ENCODE measurements around the gene UMAD1.
"Not testable (repeated sequence)": the region's sequence is repeated elsewhere in the genome, so short reads cannot be mapped to it uniquely, and the experiment has no call there.

UMAD1 gene

DNA sequence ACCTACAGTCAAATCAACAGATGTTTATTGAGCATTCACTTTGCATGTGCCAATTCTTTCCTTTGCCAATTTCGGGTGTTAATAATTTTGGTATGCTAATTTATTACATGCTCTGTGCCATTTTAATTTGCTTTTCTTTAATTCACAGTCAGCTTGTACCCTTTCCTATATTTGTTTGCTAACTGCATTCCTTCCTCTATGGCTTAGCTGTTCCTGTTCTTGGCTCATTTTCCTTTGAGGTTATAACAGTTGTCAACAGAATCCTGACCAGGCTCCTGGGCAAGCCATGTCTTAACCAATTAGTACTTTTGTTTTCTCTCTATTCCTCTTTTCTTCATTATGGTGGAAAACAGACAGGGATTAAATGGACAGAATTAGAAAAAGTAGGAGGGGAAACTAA, 151.5 kb downstream of the UMAD1 start:
- in situ Hi-C loops (cut with HindIII; ENCODE audit: low sequenced_read_pairs), result no loop called here

DNA sequence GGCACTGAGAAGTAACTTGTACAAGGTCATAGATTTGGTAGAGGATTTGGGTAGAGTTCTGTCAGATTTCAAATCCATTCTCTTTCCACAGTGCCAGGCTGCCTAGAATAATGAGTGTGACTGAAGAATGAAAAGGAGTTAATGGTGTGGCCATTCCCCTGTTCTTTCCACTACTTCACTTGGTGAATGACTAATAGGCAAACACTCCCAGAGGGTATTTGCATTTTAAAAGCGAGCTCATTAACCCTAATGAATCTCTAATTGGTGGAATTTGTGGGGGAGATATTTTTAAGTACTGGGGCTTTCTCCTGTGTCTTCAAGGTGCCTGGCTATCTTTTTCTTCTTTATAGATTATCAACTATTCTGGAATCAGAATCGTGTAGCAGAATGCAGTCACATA, 152.7 kb downstream of the UMAD1 start:
- in situ Hi-C loops (cut with HindIII; ENCODE audit: low sequenced_read_pairs), result no loop called here

DNA sequence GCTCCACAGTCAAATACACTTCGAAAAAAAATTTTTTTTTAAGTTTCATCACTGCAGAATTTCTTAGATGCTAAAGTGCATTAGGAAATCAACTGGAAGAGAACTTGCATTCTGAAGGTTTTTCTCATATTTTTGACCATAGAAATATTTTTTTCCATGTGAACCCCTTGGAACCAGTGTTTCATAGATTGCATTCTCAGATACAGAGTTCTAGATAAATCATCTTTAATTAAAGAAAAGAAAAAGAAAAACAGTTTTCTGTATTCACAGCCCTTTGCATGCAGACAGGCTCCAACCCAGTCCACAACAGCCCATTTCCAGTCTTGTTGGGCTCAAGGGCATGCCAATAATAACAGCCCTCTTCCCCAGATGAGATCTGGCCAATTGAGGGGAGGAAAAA, 153.4 kb downstream of the UMAD1 start:
- in situ Hi-C loops (cut with HindIII; ENCODE audit: low sequenced_read_pairs), result no loop called here

DNA sequence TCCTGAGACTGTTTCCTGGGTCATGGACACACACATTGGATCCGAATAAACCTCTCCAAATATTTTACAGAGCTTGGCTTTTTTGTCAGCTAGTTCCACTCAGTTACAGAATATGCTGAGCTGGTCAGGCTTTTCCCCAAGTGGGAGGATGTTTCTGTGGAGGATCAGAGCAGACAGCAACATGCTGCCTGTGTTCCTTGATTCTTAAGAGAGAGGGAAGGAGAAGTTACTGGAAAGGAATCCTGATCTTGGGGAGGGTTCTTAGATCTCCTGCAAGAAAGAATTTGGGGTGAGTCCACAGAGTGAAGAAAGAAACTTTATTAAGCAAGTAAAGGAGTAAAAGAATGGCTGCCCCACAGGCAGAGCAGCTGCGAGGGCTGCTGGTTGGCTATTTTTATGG, 154.7 kb downstream of the UMAD1 start:
- in situ Hi-C loops (cut with HindIII; ENCODE audit: low sequenced_read_pairs), result no loop called here

DNA sequence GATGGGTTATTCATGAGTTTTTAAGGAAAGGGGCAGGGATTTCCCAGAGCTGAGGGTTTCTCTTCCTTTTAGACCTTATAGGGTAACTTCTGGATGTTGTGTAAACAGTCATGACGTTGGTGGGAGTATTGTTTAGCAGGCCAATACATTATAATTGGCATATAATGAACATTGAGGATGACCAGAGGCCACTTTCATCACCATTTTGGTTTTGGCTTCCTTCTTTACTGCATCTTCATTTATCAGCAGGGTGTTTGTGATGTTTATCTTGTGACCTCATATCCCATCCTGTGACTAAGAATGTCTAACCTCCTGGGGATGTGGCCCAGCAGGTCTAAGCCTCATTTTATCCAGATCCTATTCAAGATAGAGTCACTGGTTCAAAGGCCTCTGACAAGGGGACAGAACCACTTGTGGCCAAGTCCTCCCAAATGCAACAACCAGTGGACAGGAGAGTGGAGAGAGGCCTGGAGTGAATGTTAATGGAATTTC, 155.1 kb downstream of the UMAD1 start:
- in situ Hi-C loops (cut with HindIII; ENCODE audit: low sequenced_read_pairs), result no loop called here

DNA sequence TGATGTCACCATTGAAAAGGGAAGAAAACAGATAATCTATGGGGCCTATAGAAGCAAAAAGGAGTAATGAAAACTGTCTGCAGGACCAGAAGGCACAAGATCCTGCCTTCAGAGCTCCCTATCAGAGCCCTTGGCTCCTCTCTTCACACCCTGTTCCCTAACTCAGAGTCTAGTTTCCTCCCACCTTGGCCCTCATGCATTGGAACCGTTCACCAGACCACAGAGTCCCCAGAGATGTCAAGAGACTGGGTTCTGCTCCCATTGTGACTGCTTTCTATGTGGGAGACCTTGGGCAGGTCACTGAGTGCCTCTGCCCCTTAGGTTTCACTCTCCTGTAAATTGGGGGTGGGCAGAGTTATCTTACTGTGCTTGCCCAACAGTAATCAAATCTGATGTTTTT, 158.0 kb downstream of the UMAD1 start:
- in situ Hi-C loops (cut with HindIII; ENCODE audit: low sequenced_read_pairs), result no loop called here

DNA sequence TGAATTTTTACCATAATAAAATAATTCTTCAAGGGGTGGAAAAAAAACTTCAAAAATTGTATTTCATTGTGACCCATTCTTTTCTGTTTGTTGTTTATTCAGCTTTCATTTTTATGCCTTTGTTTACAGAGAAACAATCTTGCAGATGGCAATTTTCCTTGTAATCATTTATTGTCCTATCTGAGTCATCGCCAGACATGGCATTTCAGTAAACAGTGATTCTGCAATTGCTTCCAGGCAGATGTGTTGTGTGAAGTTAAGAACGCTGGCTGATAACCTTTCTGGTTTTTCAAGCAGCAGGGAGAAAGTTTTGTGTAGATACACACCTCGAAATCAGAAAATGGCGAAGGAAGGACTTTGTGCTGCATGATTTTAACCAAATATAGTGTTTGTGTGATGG, 158.6 kb downstream of the UMAD1 start:
- in situ Hi-C loops (cut with HindIII; ENCODE audit: low sequenced_read_pairs), result no loop called here

DNA sequence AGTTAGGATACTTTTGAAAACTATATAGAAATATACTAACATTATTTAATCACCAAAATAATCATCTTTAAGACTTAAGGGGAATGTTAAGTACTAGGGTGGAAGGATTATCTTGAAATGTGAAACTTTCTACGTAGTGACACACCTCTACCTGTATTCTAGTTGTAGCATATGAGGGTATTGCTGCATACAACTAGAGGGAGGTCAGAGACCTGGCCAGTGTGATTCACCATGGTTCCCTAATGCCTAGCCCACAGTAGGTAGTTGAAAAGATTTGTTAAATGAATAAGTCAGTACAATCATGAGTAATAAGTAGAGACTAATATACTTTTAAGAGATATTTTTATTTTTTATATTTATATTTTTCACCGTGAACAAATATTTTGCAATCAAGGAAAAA, 162.0 kb downstream of the UMAD1 start:
- in situ Hi-C loops (cut with HindIII; ENCODE audit: low sequenced_read_pairs), result no loop called here

DNA sequence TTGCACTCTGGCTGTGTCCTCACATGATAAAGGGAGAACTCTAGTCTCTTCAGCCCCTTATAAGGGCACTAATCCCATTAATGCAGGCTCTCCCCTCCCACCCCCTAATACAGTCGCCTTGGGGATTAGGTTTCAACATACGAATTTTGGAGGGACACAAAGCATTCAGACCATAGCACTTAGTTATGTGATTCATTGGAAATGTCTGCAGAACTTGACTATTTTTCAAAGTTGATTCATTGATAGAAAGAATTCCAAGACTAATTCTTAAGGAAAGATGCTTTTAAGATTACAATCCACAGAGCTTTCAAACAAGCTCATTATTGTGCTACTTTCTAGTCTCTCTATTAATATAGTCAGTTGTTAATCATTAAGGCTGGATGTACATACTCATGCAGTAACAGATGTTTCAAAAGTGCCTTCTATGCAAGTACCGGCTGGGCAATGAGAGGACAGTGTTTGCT, 163.2 kb downstream of the UMAD1 start:
- in situ Hi-C loops (cut with HindIII; ENCODE audit: low sequenced_read_pairs), result no loop called here

DNA sequence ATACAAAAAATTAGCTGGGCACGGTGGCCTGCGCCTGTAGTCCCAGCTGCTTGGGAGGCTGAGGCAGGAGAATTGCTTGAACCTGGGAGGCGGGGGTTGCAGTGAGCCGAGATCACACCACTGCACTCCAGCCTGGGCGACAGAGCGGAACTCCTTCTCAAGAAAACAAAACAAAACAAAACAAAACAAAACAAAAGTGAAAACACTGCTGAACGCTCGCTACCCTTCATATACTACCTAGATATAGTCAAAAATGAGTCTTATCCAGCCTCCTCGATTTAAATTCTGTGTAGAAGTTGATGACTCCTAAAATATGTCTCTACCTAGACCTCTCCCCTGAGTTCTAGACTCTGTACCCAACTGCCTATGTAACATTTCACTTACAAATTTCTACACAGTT, 164.3 kb downstream of the UMAD1 start:
- in situ Hi-C loops (cut with HindIII; ENCODE audit: low sequenced_read_pairs), result not testable (repeated sequence)

DNA sequence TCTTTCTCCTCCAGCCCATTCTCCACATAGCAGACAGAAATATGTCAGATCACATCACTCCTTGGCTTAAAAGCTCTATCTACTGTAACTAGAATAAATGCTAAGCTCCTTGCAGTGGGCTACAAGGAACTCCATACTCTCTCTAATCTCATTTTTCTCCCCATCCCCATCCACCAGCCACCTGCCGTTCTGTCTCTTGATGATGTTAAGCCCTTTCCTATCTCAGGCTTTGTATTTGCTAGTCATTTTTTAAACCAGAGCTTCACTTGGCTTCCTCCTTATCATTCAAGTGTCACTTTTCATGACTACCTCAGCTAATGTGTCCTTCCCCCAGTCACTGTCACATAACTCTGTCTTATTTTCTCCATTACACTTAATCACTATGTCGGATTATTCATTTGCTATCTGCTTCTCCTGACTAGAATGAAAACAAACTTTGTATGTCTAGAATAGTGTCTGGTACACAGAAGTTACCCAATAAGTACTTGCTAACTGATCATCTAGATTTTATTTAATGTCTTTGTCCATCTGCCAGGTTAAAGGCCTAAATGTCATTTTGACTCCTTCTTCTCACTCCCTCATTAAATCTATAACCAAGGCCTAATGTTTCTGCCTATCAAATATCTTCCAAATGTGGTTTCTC, 165.1 kb downstream of the UMAD1 start:
- in situ Hi-C loops (cut with HindIII; ENCODE audit: low sequenced_read_pairs), result no loop called here

DNA sequence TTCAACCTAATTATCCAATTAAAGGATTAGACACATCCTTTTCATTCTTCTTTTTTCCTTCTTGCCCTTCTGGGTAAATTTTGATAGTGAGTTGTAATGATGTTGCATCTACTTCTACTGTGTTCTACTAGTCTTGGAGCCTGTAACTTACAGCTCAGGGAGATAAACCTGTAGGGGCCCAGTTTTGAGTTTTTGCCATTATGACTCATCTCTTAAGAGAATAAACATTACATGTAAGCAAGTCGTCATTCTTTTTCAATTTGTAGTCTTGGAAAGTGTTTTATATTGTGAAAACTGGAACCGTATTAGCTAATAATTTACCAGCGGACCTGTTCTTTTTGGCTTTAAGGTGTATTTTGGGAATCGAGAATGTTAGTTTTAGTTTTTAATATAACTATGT, 167.6 kb downstream of the UMAD1 start:
- in situ Hi-C loops (cut with HindIII; ENCODE audit: low sequenced_read_pairs), result no loop called here

DNA sequence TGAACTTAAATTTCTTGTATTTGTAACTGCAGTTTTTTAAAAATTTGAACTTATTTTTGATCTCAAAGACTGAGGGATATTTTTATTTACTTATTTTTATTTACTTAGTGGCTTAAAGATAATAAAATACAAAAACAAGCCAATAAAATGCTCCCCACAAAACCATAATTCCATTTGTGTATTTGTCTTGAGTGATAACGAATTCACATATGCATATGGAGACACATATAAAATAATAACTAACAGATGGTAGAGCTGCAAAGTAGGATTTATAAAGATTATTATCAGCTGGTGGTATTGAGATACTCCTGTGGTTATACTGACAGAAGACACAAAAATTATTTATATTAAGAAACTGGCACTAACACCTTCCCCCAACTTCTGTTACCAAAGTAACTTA, 168.1 kb downstream of the UMAD1 start:
- in situ Hi-C loops (cut with HindIII; ENCODE audit: low sequenced_read_pairs), result no loop called here

DNA sequence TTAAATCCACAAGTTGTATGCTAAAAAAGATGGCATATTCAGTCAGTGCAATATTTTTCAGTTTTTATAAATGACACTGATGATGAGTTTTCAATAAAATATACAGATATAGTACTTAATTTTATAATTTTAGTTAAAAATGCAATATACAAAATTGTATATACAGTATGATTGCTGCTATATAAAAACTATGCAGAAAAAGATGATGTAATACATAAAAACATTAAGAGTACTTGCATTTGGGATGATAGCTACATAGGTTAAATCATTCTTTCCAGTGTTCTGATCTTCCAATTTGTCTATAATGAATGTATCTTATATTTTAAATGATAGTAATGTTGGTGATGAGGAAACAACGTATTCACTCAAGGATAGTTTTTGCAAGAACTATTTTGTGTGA, 169.8 kb downstream of the UMAD1 start:
- in situ Hi-C loops (cut with HindIII; ENCODE audit: low sequenced_read_pairs), result no loop called here

DNA sequence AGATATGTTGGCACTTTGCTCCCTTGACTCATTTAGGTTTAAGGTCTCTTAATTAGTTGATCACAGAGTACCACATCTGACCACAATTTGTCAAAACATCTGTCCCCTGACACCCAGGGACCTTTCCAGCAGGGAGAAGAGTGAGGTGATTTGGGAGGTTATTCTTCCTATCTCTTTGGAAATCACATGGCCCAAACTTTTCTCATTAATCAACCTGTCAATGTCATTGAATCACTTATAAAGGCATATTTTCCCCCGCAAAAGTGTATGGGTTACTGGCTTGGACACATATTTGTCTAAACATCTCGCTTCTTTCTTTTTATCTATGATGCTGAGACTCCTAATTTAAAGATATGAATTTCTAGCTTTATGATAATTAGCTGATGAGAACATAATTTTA, 170.3 kb downstream of the UMAD1 start:
- in situ Hi-C loops (cut with HindIII; ENCODE audit: low sequenced_read_pairs), result no loop called here

DNA sequence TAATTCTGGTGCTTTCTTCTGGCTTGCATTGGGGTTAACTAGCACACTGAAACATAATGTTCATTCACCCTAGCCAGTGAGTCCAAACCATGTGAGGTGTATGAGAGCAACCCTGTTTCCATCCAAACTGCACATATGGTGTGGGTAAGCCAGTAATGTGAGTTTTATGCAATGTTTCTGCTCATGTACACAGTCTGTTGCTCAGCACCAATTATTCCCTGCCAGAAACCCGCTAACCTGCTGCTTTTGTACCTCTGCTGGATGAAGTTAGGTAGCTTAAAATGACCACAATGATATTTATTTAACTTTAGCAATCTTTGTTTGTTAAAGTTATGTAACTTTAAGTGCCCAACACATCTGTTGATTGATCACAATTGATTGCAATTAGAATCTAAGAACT, 171.6 kb downstream of the UMAD1 start:
- in situ Hi-C loops (cut with HindIII; ENCODE audit: low sequenced_read_pairs), result no loop called here

DNA sequence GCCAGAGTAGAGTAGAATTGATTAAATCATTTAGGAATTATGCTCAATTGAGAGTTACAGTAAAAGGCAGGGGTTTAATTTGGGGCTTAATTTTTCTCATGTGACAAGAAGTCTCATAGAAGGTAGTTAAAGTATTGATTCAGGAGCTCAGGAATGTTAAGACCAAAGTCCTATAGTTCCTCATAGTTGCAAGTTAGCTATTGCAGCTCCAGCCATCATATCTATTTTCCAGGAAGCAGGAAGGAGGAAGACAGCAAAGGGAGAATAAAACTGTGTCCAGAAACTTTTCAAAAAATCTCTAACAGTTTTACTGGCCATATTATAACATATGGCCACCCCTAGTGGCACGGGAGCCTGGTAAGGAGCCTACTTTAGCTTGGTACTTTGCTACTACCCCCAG, 174.8 kb downstream of the UMAD1 start:
- in situ Hi-C loops (cut with HindIII; ENCODE audit: low sequenced_read_pairs), result no loop called here

DNA sequence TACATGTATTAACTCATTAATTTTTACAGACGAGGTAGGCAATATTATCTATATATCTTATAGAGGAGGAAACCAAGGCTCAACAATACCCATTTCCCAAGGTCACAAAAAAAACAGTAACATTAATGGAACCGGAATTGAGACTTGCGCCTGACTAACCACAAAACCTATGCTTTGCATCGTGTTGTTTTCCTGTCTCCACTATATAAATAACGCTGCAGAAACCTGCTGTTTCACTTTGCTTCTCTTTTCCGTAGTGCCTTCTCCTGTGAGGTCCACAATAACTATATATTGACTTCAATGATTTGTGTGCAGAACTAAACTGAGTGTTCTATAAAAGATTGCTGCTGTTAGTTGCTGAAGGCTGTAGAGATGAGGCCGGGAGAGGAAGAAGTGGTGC, 175.5 kb downstream of the UMAD1 start:
- in situ Hi-C loops (cut with HindIII; ENCODE audit: low sequenced_read_pairs), result no loop called here

DNA sequence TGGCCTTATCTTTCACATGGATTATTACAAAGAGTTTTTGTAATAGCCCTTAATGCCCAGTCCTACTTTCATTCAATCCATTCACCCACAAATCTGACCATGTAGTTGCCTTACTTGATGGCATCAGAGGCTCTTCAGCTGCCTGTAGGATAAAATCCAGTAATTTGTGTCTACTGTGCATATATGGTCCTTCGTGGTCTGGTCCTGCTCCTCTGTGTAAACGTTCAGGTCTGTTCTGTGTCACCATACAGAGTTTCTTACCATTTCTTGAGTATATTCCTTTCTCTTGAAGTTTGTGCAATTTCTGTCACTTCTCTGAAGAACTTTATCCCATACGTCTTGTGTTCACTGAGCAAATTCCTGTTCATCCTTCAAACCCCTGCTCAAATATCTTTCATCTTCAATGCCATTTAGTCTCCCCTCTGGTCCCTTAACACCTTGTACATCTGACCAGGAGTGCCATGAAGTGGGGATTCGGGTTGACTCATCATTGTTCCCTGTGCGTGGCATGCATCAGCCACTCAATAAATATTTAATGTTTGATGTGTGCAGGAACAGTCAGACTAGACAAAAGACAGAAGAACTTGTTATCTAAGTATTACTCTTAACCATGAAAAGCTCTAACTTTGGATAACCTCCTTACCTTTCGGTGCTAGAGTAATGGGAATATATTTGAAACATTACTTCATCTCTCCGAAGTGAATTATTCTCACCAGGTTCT, 176.4 kb downstream of the UMAD1 start:
- in situ Hi-C loops (cut with HindIII; ENCODE audit: low sequenced_read_pairs), result no loop called here

DNA sequence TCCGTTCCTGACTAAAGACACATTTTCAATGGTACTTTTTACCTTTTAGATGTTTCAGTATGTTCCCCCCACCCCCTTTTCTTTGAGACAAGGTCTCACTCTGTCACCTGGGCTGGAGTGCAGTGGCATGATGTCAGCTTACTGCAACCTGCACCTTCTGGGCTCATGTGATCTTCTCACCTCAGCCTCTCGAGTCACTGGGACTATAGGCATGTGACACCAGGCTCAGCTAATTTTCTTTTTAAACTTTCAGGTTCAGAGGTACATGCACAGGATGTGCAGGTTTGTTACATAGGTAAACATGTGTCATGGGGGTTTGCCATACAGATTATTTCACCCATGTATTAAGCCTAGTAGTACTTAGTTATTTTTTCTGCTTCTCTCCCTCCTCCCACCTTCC, 177.2 kb downstream of the UMAD1 start:
- in situ Hi-C loops (cut with HindIII; ENCODE audit: low sequenced_read_pairs), result no loop called here

DNA sequence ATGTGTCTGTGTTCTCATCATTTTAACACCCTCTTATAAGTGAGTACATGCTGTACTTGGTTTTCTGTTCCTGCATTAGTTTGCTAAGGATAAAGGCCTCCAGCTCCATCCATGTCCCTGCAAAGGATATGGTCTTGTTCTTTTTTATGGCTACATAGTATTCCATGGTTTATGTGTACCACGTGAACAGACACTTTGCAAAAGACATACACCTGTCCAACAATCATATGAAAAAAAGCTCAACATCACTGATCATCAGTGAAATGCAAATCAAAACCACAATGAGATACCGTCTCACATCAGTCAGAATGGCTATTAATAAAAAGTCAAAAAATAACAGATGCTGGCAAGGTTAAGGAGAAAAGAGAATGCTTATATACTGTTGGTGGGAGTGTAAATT, 177.6 kb downstream of the UMAD1 start:
- in situ Hi-C loops (cut with HindIII; ENCODE audit: low sequenced_read_pairs), result not testable (repeated sequence)

DNA sequence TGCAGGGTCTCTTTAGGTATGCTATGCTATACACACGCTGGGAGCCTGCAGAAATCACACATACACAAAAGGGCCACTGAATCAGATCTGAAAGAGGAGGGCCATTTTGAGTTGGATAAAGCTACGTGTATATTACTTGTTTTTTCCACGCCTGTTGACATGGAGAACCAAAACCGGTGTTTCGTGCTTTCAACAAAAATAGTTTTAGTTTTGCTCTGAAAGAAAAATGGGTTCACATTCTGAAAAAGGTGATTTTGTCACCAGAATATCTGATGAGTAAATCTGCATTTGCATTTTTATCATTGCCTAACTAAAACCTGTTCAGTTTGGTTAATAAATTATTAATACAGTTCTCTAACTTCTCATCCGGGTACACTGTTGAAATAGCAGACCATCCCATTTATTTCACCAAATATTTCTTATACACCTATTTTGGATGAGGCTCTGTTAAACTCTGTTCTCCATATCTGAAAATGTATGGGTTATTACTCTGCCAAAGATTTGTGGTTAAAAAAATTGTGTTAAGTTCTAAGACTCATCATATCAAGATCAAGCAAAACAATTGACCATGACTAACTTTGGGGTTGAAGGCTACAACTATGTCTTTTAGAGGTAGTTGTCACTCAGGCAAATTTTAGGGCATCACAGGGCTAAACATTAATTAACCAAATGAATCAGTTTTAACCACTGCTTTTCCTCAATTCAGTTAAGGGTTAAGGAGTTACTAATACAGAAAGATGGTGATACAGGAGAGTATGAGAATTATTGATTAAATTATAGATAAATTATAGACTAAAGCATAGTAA, 179.1 kb downstream of the UMAD1 start:
- in situ Hi-C loops (cut with HindIII; ENCODE audit: low sequenced_read_pairs), result loop anchor here (5.0 kb wide), 1 partner anchor 53 kb away; no protein-coding TSS in a partner anchor

All from endothelial cell of hepatic sinusoid (primary cell).